Aorta (tissue), 5 donors: ENCODE measurements around the gene FOXN1. TPM values are rescaled to one million over a fixed set of nuclear protein-coding genes. Genes with fewer than 3 reads are reported as not detected.

Source experiments
- ATAC-seq: fragments of 200-7000 bp; cut with Tn5 transposase; one replicate; pipeline ENCODE4 v1.9.1; 2022; ENCODE audit warnings: moderate library complexity; ENCODE audit not compliant: low FRiP score
- DNase-seq, 2 donors: peaks; one replicate each; pipeline ENCODE4 v3.0.0-alpha.2; 2020
- H3K27ac ChIP-seq, 2 donors: one replicate each; pipeline ENCODE4 v1.5.1; 2013; ENCODE audit warnings: low read length in 2 of 2, mild to moderate bottlenecking in 2 of 2, moderate library complexity in 2 of 2, control low read depth in 1 of 2, inconsistent platforms in 1 of 2, low read depth in 1 of 2
- H3K27me3 ChIP-seq, 2 donors: one replicate each; pipeline ENCODE4 v1.6.1; 2013; ENCODE audit warnings: control low read depth in 1 of 2, low read length in 1 of 2, mild to moderate bottlenecking in 1 of 2, moderate library complexity in 1 of 2; ENCODE audit not compliant: insufficient read depth in 2 of 2, control insufficient read depth in 1 of 2
- H3K36me3 ChIP-seq, 2 donors: one replicate each; pipeline ENCODE4 v1.6.1; 2013; ENCODE audit warnings: control low read depth in 1 of 2, low read length in 1 of 2, mild to moderate bottlenecking in 1 of 2; ENCODE audit not compliant: insufficient read depth in 2 of 2, control insufficient read depth in 1 of 2
- H3K4me1 ChIP-seq, 2 donors: one replicate each; pipeline ENCODE4 v1.6.1; 2013; ENCODE audit warnings: low read length in 2 of 2, control low read depth in 1 of 2, mild to moderate bottlenecking in 1 of 2, moderate library complexity in 1 of 2; ENCODE audit not compliant: insufficient read depth in 2 of 2, control insufficient read depth in 1 of 2
- H3K4me3 ChIP-seq, 2 donors: one replicate each; pipeline ENCODE4 v1.5.1; 2013; ENCODE audit warnings: low read length in 2 of 2, control low read depth in 1 of 2, mild to moderate bottlenecking in 1 of 2
- H3K9me3 ChIP-seq: one replicate; pipeline ENCODE4 v1.6.1; 2013; ENCODE audit warnings: mild to moderate bottlenecking, low read length; ENCODE audit not compliant: control insufficient read depth
- WGBS, 2 donors: extraction: QIAGEN DNeasy Blood & Tissue Kit; methylation state at CpG; one replicate each; pipeline ENCODE4 v1.1.7; 2013; 5-methylcytosine and 5-hydroxymethylcytosine counted together
- intact Hi-C, 2 donors: fragments of 100-400 bp; cut with DNase I; formaldehyde crosslinking; loops; one replicate each; pipeline versions ENCODE4 v1.14.2 to v1.15.0; 2022
- polyA plus RNA-seq, 2 donors: library from polyadenylated mRNA; stranded (reverse); fragments of 200-250 nt; gene quantifications; one replicate each; pipeline ENCODE4 v1.2.3, GENCODE V29; 2013
- total RNA-seq, 2 donors: library from RNA; stranded (reverse); fragmentation: NEBNext Ultra II Directional; extraction: Animal tissue kit (Norgen Biotek cat#: 25700); gene quantifications; one replicate each; pipeline ENCODE4 v1.2.1, GENCODE V29; 2021
- donor health status: healthy with polysubstance abuse.
- donor health status: Bipolar disorder and iron deficiency.
- donor health status: DM: no; HTN: no; CAD: no.
- donor health status: DM: no; HTN: no; CAD: no.
- donor health status: DM: yes; HTN: yes; CAD: no.

Gene FOXN1
- total and polyA plus RNA-seq, 4 donors, result not detected

DNA sequence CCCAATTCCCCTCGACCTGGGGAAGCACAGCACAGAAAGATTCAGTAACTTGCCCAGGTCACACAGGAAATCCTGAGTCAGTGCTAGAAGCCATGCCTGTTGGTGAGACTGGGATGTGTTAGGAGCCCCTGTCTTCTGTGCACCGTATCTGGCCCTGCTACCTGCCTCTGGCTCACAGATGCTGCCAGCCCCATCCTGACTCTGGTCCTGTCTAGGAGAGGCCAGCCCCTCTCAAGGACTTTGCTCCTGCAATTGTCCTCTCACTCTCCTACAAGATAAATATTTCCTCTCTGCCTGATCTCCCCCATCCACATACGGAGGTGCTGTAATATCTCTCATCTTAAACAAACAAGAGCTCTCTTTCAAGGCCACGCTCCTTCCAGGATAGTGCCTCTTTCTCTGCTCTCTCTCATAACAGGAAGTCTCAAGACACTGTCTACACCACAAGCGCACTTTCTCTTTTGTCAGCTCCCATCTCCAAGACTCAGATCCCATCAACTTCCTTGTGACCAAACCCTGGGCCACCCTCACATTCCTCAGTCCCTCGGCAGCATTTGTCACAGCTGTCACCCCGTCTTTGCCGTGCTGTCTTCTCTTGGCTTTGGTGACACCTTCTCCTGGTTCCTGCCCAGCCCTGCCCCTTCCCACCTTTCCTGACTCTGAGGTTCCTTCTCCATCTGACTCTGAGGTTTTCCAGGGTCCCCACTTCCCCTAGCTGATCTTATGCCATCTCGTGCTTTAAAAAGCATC lies 30.8 kb upstream of the FOXN1 start:
- DNase-seq (no peak), ATAC-seq (no peak)
- Histone ChIP-seq H3K27ac (no peak overlapping the region), H3K4me3 (no peak overlapping the region), H3K36me3 (no peaks in the 10 kb centered on the region), H3K4me1 (no peaks in the 10 kb centered on the region), H3K9me3 (no peaks in the 10 kb centered on the region), H3K27me3 (no peaks in the 10 kb centered on the region)
- 38 to 44% methylated on average over 9 of the region's 9 CpGs for WGBS, 2 donors
- intact Hi-C loops, result no loop called here

DNA sequence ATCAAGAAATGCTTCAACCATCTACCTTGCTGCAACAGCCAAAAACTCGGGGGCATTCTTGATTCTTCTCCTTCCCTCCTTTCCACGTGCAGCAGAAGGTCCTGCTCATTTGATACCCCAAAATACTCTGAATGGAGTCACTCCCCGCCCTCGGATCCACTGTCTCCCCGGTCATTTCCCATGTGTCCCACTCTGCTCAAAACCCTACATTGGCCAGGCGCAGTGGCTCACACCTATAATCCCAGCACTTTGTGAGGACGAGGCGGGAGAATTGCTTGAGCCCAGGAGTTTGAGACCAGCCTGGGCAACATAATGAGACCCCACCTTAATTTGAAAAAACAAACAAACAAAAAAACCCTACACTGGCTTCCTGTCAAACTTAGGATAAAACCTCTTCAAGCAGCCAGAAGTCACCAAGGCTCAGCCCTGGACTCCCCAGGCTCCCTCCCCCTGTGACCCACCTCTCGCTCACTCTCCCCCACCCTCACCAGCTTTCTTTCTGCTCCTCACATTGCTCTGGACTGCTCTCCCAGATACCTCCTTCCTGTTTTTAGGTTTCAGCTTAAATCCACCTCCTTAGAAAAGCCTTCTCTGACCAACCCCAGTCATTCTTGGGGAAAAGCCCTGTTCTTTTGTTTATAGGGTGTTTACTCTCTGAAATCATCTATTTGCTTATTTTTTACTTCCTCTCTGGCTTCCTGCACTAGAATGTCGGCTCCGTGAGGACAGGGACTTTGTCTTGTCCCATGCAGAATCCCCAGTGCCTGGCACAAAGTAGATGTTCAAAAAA lies 29.9 kb upstream of the FOXN1 start:
- intact Hi-C loops, result no loop called here
- Histone ChIP-seq H3K27ac (no peak overlapping the region), H3K36me3 (no peaks in the 10 kb centered on the region), H3K4me1 (no peaks in the 10 kb centered on the region), H3K9me3 (no peaks in the 10 kb centered on the region), H3K27me3 (no peaks in the 10 kb centered on the region), H3K4me3 (no peak overlapping the region)
- DNase-seq (peak in 1 of 2 donors; percentile 12), ATAC-seq (no peak)
- 76 to 81% methylated on average over 11 of the region's 11 CpGs for WGBS, 2 donors

DNA sequence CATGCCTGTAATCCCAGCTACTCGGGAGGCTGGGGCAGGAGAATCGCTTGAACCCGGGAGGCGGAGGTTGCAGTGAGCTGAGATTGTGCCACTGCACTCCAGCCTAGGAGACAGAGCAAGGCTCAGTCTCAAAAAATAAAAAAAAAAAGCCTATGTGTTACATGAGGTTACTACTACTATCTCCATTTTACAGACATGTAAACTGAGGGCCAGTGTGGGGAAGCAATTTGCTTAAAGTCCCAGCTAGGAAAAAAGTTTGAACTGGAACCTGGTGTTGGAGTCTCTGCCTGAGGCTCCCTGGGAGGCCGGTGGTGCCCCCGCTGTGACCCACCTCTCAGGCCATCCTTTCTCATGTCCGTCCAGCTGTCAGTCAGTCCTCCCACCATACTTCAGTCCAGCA lies 28.2 kb upstream of the FOXN1 start:
- Histone ChIP-seq H3K27me3 (no peaks in the 10 kb centered on the region), H3K36me3 (no peaks in the 10 kb centered on the region), H3K4me1 (no peaks in the 10 kb centered on the region), H3K9me3 (no peaks in the 10 kb centered on the region), H3K27ac (no peak overlapping the region), H3K4me3 (no peak overlapping the region)
- 95% methylated on average over 7 of the region's 7 CpGs for WGBS, 2 donors
- intact Hi-C loops, result no loop called here
- DNase-seq, result peak in 1 of 2 donors; percentile 17
- no peak for ATAC-seq

DNA sequence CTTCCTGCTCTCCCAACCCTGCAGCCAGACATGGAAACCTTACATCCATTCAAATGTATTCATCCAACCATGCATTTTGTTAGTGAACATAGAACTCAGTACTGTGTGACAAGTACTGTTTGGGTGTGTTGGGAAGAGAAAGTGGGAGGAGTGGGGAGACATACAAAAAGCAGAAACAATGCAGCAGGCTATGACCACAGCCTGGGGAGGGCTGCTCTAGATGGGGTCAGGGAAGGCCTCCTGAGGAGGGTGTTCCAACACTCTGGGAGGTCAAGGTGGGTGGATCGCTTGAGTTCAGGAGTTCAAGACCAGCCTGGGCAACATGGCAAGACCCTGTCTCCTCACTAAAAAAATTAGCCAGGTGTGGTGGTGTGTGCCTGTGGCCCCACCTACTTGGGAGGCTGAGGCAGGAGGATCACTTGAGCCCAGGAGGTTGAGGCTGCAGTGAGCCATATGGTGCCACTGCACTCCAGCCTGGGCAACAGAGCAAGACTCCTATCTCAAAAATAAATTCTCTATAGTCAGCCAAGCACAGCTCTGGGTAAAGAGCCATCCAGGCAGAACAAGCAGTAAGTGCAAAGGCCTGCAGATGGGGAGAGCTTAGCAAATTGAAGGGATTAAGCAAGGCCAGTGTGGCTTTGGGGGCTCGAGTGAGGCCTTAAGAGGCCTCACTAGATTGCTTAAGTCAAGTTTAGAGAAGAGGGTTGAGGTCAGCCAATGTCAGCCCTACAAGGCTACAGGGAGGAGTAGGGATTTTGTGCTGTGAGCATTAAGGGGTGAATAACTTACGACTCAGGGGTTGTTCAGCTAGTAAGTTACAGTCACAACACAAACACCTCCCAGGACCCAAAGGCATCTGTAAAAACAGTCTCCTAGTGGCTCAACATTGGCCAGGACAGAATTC lies 27.2 kb upstream of the FOXN1 start:
- no peak overlapping the region for H3K4me3 ChIP-seq
- no peaks in the 10 kb centered on the region for H3K9me3 ChIP-seq
- ATAC-seq, result no peak
- intact Hi-C loops, result no loop called here
- peak; percentile 31 to 41 for DNase-seq
- H3K27me3 ChIP-seq, result no peaks in the 10 kb centered on the region
- H3K27ac ChIP-seq, result no peak overlapping the region
- no peaks in the 10 kb centered on the region for H3K4me1 ChIP-seq
- no peaks in the 10 kb centered on the region for H3K36me3 ChIP-seq
- WGBS, 2 donors, result 68 to 77% methylated on average over 3 of the region's 3 CpGs

DNA sequence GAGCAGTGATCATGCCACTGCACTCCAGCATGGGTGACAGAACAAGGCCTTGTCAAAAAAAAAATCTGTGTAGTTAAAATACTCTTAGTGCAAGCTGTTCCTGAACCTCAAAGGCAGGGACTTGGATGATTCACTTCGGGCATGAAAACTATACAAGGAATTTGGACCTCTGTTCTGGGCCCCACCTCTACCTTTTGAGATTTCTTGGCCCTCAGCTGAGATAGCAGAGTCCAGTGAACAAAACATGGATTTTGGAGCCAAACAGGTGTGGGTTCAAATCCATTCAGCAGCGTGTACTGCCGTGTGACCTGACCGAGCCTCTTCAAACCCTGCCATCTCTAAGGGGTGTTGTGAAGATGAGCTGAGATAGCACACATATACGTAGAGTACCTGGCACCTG lies 25.9 kb upstream of the FOXN1 start:
- 89 to 90% methylated on average over 5 of the region's 5 CpGs for WGBS, 2 donors
- ATAC-seq (no peak), DNase-seq (no peak)
- Histone ChIP-seq H3K4me1 (no peaks in the 10 kb centered on the region), H3K36me3 (no peaks in the 10 kb centered on the region), H3K9me3 (no peaks in the 10 kb centered on the region), H3K4me3 (no peak overlapping the region), H3K27me3 (no peaks in the 10 kb centered on the region), H3K27ac (no peak overlapping the region)
- intact Hi-C loops, result no loop called here

DNA sequence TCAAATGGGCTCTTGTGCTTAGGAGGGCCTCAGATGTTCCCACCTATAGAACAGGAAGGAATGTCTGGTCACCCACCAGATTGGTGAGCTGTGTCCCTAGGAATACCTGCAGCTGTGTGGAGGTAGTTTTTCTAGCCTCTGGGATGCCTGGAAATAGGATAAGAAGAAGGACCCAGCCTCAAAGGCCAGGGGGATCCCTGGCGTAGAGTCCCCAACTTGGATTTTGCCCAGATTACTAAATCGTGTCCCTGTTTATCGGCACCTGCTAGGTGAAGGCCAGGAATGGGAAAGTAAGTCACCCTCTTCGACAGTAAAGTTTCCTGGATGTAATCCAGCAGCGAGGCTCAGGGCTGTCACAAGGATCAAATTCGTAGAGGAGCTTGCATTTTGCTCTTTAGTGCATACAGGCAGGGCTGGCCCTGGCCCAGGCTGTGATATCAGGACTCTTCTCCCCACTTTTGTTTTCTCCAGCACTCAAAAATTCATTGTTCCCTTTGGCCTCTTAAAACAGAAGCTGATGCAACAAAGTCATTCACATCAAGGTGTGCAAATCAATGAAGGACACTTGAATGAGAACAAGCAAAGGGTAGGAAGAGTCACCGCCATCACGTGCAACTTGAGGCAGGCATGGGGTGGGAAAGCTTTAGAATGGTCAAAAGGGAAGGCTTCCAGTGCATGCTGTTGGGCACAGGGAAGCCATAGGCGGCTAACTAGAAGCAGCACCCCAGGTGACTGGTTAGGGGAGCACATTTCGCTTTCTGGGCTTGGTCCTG lies 25.2 kb upstream of the FOXN1 start:
- Histone ChIP-seq H3K4me3 (no peak overlapping the region), H3K36me3 (no peaks in the 10 kb centered on the region), H3K27ac (no peak overlapping the region), H3K9me3 (no peaks in the 10 kb centered on the region), H3K27me3 (no peaks in the 10 kb centered on the region), H3K4me1 (no peaks in the 10 kb centered on the region)
- WGBS, 2 donors, result 64 to 66% methylated on average over 10 of the region's 10 CpGs
- ATAC-seq, result no peak
- DNase-seq, result no peak
- intact Hi-C loops, result no loop called here

DNA sequence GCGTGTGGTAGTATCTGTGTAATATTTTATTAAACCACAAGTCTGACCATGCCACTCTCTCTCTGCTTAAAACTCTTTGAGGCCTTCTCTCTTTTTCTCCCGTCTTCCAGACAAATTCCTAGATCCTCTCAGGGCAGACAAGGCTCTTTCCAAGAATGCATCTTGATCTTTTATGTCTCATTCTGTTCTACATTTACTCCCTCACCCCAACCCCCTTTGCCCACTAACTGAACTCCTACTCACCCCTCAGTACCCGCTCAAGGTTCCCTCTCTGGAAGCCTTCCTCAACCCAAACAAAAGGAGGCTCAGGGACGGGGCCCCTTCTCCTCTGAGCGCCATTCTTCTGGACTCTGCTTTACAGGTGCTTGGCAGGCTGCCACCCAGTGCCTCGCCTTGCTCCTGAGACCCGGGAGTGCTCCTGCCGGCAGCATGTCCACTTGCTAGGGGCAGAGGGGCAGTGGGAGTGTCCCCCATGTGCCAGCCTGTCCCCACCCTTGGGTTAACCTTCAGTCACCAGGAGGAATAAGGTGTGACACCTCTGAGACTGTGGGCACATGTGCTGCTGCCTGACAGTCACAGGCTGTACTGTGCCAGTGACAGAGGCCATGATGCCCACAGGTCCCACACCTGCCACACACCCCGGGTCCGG lies 23.5 kb upstream of the FOXN1 start:
- H3K27ac ChIP-seq, result no peak overlapping the region
- H3K36me3 ChIP-seq, result no peaks in the 10 kb centered on the region
- no peaks in the 10 kb centered on the region for H3K4me1 ChIP-seq
- ATAC-seq (no peak), DNase-seq (no peak)
- intact Hi-C loops, result no loop called here
- no peaks in the 10 kb centered on the region for H3K27me3 ChIP-seq
- H3K4me3 ChIP-seq, result no peak overlapping the region
- no peaks in the 10 kb centered on the region for H3K9me3 ChIP-seq
- 72 to 73% methylated on average over 9 to 10 of the region's 10 CpGs for WGBS, 2 donors

DNA sequence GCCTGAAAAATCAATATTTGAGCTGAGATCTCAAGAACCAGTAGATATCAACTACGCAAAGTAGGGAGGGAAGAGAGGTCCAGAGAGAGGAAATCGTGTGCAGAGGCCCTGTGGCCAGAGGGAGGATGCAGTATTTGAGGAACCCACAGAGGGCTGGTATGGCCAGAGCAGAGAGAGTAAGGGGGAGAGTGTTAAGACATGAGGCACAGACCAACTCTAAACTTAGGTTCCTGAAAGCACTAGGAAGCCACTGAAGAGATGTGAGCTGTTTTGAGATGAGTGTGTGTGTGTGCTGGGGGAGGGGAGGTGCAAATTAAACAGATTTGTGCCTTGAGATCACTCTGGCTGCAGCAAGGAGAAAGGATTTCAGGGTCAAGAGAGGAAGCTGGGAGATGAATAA lies 21.9 kb upstream of the FOXN1 start:
- H3K27me3 ChIP-seq, result no peaks in the 10 kb centered on the region
- intact Hi-C loops, result no loop called here
- ATAC-seq, result no peak
- no peak overlapping the region for H3K27ac ChIP-seq
- H3K4me1 ChIP-seq, result no peaks in the 10 kb centered on the region
- DNase-seq, result peak in 1 of 2 donors; percentile 12
- H3K9me3 ChIP-seq, result no peaks in the 10 kb centered on the region
- H3K4me3 ChIP-seq, result no peak overlapping the region
- no peaks in the 10 kb centered on the region for H3K36me3 ChIP-seq
- WGBS, 2 donors, result 35 to 52% methylated on average over 2 of the region's 2 CpGs
